NCI-H2196 (cell line): Measurements from ENCODE around the gene F12.
A peak's percentile ranks its signal among the peaks of the same experiment; 100 is the strongest.

Source experiments
- DNase-seq: peaks from one replicate; lab custom pipeline; 2025; ENCODE audit not compliant: unreplicated experiment; lab: John Stamatoyannopoulos, UW

F12 gene

GRCh38 chr5:177446200-177447065, 37.1 kb upstream of the F12 start, which contains the start of gene PRR7:
TSS of gene PRR7 (plus strand) at chr5:177446814. CDS start at chr5:177455068, 8,254 bp downstream.
- DNase-seq, result peak; percentile 83

- no peak for DNase-seq
Measured at GRCh38 chr5:177445917-177446199, 36.5 kb upstream of the F12 start.

- DNase-seq, result no peak
Measured at GRCh38 chr5:177445052-177445916, 35.9 kb upstream of the F12 start.

- DNase-seq, result no peak
Measured at GRCh38 chr5:177444106-177445051, 35.0 kb upstream of the F12 start.

- DNase-seq, result no peak
Measured at GRCh38 chr5:177443144-177443983, 34.0 kb upstream of the F12 start.

- DNase-seq, result no peak
Measured at GRCh38 chr5:177442066-177442826, 32.9 kb upstream of the F12 start.

GRCh38 chr5:177440990-177441780, 31.8 kb upstream of the F12 start:
- DNase-seq, result no peak

GRCh38 chr5:177440211-177440989, 31.0 kb upstream of the F12 start:
- no peak for DNase-seq

GRCh38 chr5:177439518-177440053, 30.2 kb upstream of the F12 start:
- DNase-seq, result no peak

- DNase-seq, result no peak
Measured at GRCh38 chr5:177438468-177438867, 29.1 kb upstream of the F12 start.

- DNase-seq, result no peak
Measured at GRCh38 chr5:177437623-177438022, 28.3 kb upstream of the F12 start.

GRCh38 chr5:177435847-177436536, 26.6 kb upstream of the F12 start:
- no peak for DNase-seq

GRCh38 chr5:177434942-177435738, 25.8 kb upstream of the F12 start:
- DNase-seq, result no peak

GRCh38 chr5:177434437-177434836, 25.1 kb upstream of the F12 start:
- DNase-seq, result no peak

- no peak for DNase-seq
Measured at GRCh38 chr5:177433658-177434217, 24.4 kb upstream of the F12 start.
